ENCODE data around the gene PLCH1.

DNA sequence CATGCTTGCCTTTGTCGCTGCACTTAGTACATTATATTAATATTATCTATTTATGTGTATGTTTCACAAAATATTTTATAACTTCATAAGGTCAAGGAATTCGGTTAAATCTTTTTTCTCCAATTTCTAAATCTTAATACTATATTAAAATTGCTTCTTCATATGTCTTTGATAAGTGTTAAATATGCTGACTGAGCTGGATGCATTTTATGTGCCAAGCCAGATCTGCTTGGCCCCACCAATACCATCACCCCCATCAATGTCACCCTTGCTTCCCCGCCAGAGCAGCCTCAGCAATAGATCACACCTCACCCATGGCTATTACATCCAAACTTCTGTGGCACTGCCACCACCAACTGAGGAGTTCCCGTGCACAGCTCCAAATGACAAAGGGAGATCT lies 287.3 kb downstream of the PLCH1 start:
- TF ChIP-seq, protein P1, sequence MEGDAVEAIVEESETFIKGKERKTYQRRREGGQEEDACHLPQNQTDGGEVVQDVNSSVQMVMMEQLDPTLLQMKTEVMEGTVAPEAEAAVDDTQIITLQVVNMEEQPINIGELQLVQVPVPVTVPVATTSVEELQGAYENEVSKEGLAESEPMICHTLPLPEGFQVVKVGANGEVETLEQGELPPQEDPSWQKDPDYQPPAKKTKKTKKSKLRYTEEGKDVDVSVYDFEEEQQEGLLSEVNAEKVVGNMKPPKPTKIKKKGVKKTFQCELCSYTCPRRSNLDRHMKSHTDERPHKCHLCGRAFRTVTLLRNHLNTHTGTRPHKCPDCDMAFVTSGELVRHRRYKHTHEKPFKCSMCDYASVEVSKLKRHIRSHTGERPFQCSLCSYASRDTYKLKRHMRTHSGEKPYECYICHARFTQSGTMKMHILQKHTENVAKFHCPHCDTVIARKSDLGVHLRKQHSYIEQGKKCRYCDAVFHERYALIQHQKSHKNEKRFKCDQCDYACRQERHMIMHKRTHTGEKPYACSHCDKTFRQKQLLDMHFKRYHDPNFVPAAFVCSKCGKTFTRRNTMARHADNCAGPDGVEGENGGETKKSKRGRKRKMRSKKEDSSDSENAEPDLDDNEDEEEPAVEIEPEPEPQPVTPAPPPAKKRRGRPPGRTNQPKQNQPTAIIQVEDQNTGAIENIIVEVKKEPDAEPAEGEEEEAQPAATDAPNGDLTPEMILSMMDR (conservative IDR thresholded peaks at IDR 0.05) = no peak
- no peak for TF ChIP-seq ZFX (IDR thresholded peaks at IDR 0.05)

Measured in C4-2B (cell line).